Measurements from ENCODE around the gene ZNF692.

DNA sequence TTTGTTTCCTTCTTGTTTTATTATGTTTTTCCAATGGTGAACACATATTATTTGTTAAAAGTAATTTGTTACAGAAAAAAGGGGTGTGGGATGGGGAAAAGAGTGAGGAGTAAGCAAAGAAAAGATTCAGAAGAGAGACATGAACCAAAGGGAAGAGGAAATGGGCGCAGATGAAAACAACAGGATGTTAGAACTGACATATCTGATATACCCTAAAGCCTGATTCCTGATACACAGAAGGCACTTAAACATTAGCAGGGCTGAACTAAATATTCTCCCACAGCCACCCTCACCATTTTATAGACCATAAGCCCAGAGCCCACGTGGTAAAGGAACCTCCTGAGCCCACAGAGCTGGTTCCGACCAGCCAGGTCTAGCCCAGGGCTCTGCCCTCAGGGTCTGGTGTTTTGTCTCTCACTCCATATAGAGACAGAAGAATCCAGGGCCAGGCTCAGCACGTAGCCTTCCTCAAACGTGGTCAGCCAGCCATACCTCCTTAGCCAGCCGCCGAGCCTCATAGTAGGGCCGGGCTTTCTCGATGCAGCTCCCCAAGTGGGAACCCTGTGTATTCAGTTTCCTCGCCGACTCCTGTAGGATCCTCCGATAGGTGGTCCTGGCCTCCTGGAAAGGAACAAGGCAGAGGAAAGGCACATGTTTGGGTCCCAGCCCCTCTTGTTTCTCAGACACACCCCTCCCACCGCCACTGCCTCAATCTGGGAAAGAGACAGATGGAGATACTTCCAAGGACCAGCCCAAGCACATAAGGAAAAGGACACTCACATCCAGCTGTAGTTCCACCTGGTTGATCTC, 42.6 kb downstream of the ZNF692 start:
- TF ChIP-seq, protein P1, sequence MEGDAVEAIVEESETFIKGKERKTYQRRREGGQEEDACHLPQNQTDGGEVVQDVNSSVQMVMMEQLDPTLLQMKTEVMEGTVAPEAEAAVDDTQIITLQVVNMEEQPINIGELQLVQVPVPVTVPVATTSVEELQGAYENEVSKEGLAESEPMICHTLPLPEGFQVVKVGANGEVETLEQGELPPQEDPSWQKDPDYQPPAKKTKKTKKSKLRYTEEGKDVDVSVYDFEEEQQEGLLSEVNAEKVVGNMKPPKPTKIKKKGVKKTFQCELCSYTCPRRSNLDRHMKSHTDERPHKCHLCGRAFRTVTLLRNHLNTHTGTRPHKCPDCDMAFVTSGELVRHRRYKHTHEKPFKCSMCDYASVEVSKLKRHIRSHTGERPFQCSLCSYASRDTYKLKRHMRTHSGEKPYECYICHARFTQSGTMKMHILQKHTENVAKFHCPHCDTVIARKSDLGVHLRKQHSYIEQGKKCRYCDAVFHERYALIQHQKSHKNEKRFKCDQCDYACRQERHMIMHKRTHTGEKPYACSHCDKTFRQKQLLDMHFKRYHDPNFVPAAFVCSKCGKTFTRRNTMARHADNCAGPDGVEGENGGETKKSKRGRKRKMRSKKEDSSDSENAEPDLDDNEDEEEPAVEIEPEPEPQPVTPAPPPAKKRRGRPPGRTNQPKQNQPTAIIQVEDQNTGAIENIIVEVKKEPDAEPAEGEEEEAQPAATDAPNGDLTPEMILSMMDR (IDR thresholded peaks at IDR 0.05), result no peak
- TF ChIP-seq POLR2A (IDR thresholded peaks at IDR 0.05), result no peak
- TF ChIP-seq POLR2AphosphoS5 (IDR thresholded peaks at IDR 0.05), result no peak
- no peak for TF ChIP-seq EP300 (IDR thresholded peaks at IDR 0.05)

All from upper lobe of left lung (tissue), 4 donors.